Fibroblast of lung (primary cell): Measurements from ENCODE around the gene LYZL6.

Experiments used
- CTCF ChIP-seq, 2 donors: IDR thresholded peaks in 1 of 2; conservative IDR thresholded peaks in 1 of 2; 1 replicate in 1 of 2; 2 replicates in 1 of 2; pipeline ENCODE4 v1.5.1; 2011 to 2012; ENCODE audit warnings: low read length in 2 of 2, control low read depth in 1 of 2, inconsistent platforms in 1 of 2, low read depth in 1 of 2, mild to moderate bottlenecking in 1 of 2
- EZH2 ChIP-seq: IDR thresholded peaks from 2 replicates; pipeline ENCODE4 v1.5.1; 2012; ENCODE audit warnings: low read length, control low read depth, mild to moderate bottlenecking; ENCODE audit errors: missing control alignments

GRCh38 chr17:35906926-35907637, 36.4 kb downstream of the LYZL6 start:
- TF ChIP-seq CTCF (conservative IDR thresholded peaks at IDR 0.05 in 1 of 2, IDR thresholded peaks at IDR 0.05 in 1 of 2; ENCODE audit: low read depth in 1 of 2, low read length in 2 of 2) (no peak), EZH2 (no peak)
